IMR-90 (cell line): ENCODE results near the gene TAF1L. TPM values are rescaled to one million over a fixed set of nuclear protein-coding genes. Genes with fewer than 3 reads are reported as not detected.

Experiments used
- ATAC-seq: fragments of 200-7000 bp; cut with Tn5 transposase; 2 replicates; pipeline ENCODE4 v1.9.1; 2020; ENCODE audit warnings: low read depth, mild to moderate bottlenecking, moderate library complexity
- BruUV-seq: library from RNA; stranded (reverse); fragments of 400-500 nt; replicated peaks from 2 replicates; lab custom pipeline; 2021; lab: Mats Ljungman, UMichigan
- CTCF ChIA-PET: fragments of 300-600 bp; formaldehyde crosslinking; extraction: SDS; loops from one replicate; lab custom pipeline; 2021; ENCODE audit warnings: antibody characterized with exemption; lab: Yijun Ruan, JAX
- POLR2A ChIA-PET: fragments of 300-600 bp; sonication (Branson Sonifier 250); formaldehyde crosslinking; loops from one replicate; lab custom pipeline; 2022; ENCODE audit warnings: antibody characterized with exemption; ENCODE audit not compliant: unreplicated experiment; lab: Charles Lee
- DNase-seq: peaks from one replicate; pipeline ENCODE4 v3.0.0; 2013
- H2AFZ ChIP-seq: replicated peaks from 2 replicates; pipeline ENCODE3; 2013; ENCODE audit warnings: low read length, mild to moderate bottlenecking; ENCODE audit not compliant: poor library complexity
- H2AK5ac ChIP-seq: 2 replicates; pipeline ENCODE4 v1.6.1; 2013; ENCODE audit warnings: low read depth, low read length, inconsistent platforms
- H2AK9ac ChIP-seq: replicated peaks from 2 replicates; pipeline ENCODE3; 2013; ENCODE audit warnings: mild to moderate bottlenecking, low read depth, low read length, moderate library complexity; ENCODE audit not compliant: poor library complexity
- H2BK120ac ChIP-seq: 2 replicates; pipeline ENCODE4 v1.6.1; 2013; ENCODE audit warnings: low read depth, low read length, inconsistent platforms
- H2BK15ac ChIP-seq: 3 replicates; pipeline ENCODE4 v1.6.1; 2013; ENCODE audit warnings: low read depth, low read length, inconsistent platforms
- H2BK20ac ChIP-seq: 2 replicates; pipeline ENCODE4 v1.6.1; 2013; ENCODE audit warnings: low read depth, mild to moderate bottlenecking, inconsistent platforms, low read length, moderate library complexity
- H2BK5ac ChIP-seq: 2 replicates; pipeline ENCODE4 v1.6.1; 2013; ENCODE audit warnings: mild to moderate bottlenecking, low read depth, low read length, inconsistent platforms; ENCODE audit not compliant: poor library complexity, severe bottlenecking
- H3K14ac ChIP-seq: replicated peaks from 2 replicates; pipeline ENCODE4 v1.6.1; 2013; ENCODE audit warnings: low read depth, low read length, inconsistent platforms
- H3K18ac ChIP-seq: 2 replicates; pipeline ENCODE4 v1.6.1; 2013; ENCODE audit warnings: low read depth, low read length, control low read depth
- H3K23ac ChIP-seq: 2 replicates; pipeline ENCODE4 v1.6.1; 2013; ENCODE audit warnings: low read depth, low read length, inconsistent platforms
- H3K27ac ChIP-seq: 2 replicates; pipeline ENCODE4 v1.5.1; 2013; ENCODE audit warnings: mild to moderate bottlenecking, control low read depth, low read length; ENCODE audit not compliant: insufficient read depth
- H3K27me3 ChIP-seq: 2 replicates; pipeline ENCODE4 v1.6.1; 2013; ENCODE audit warnings: low read length; ENCODE audit not compliant: control insufficient read depth, insufficient read depth
- H3K36me3 ChIP-seq: 2 replicates; pipeline ENCODE4 v1.6.1; 2013; ENCODE audit warnings: low read length, mixed read lengths; ENCODE audit not compliant: control insufficient read depth, insufficient read depth
- H3K4ac ChIP-seq: 2 replicates; pipeline ENCODE4 v1.6.1; 2013; ENCODE audit warnings: low read depth, low read length, inconsistent platforms
- H3K4me1 ChIP-seq: 2 replicates; pipeline ENCODE4 v1.6.1; 2013; ENCODE audit warnings: low read length, mixed read lengths; ENCODE audit not compliant: control insufficient read depth, insufficient read depth
- H3K4me2 ChIP-seq: 2 replicates; pipeline ENCODE4 v1.6.1; 2013; ENCODE audit warnings: low read depth, mild to moderate bottlenecking, control low read depth, low read length, moderate library complexity
- H3K4me3 ChIP-seq: 2 replicates; pipeline ENCODE4 v1.5.1; 2013; ENCODE audit warnings: low read depth, mild to moderate bottlenecking, control low read depth, low read length, moderate library complexity; ENCODE audit not compliant: insufficient read depth
- H3K56ac ChIP-seq: 2 replicates; pipeline ENCODE4 v1.6.1; 2013; ENCODE audit warnings: low read length, inconsistent platforms; ENCODE audit not compliant: insufficient read depth; ENCODE audit errors: extremely low read depth
- H3K79me1 ChIP-seq, 2 experiments: 2 replicates each; pipeline ENCODE4 v1.6.1; 2013; ENCODE audit warnings: low read length in 2 of 2, inconsistent platforms in 1 of 2, low read depth in 1 of 2
- H3K9ac ChIP-seq: 2 replicates; pipeline ENCODE4 v1.6.1; 2013; ENCODE audit warnings: low read depth, low read length, control low read depth
- H3K9me1 ChIP-seq: 2 replicates; pipeline ENCODE4 v1.6.1; 2013; ENCODE audit warnings: low read length, inconsistent platforms; ENCODE audit not compliant: insufficient read depth
- H3K9me3 ChIP-seq: 2 replicates; pipeline ENCODE4 v1.6.1; 2013; ENCODE audit warnings: low read length; ENCODE audit not compliant: control insufficient read depth, insufficient read depth
- H4K20me1 ChIP-seq: 2 replicates; pipeline ENCODE4 v1.6.1; 2013; ENCODE audit warnings: low read length, inconsistent platforms; ENCODE audit not compliant: insufficient read depth
- H4K5ac ChIP-seq: 2 replicates; pipeline ENCODE4 v1.6.1; 2013; ENCODE audit warnings: mild to moderate bottlenecking, low read depth, low read length, control low read depth
- H4K8ac ChIP-seq, 2 experiments: 2 replicates each; pipeline ENCODE4 v1.6.1; 2013; ENCODE audit warnings: low read depth in 2 of 2, low read length in 2 of 2, control low read depth in 1 of 2, inconsistent platforms in 1 of 2
- H4K91ac ChIP-seq: 2 replicates; pipeline ENCODE4 v1.6.1; 2013; ENCODE audit warnings: low read depth, low read length, inconsistent platforms; ENCODE audit not compliant: insufficient read depth
- BHLHE40 ChIP-seq: fragments of 150-350 bp; IDR thresholded peaks from 2 replicates; pipeline ENCODE4 v1.6.1; 2016; ENCODE audit warnings: mild to moderate bottlenecking, low read depth, low read length
- CEBPB ChIP-seq: IDR thresholded peaks from 2 replicates; pipeline ENCODE4 v1.6.1; 2012; ENCODE audit warnings: low read depth, low read length, improper control_type of control experiment
- MAFK ChIP-seq: IDR thresholded peaks from 2 replicates; pipeline ENCODE4 v1.6.1; 2012; ENCODE audit warnings: low read depth, low read length, improper control_type of control experiment
- MAZ ChIP-seq: IDR thresholded peaks from 2 replicates; pipeline ENCODE4 v1.6.1; 2012; ENCODE audit warnings: low read depth, mild to moderate bottlenecking, low read length, improper control_type of control experiment, moderate library complexity, borderline replicate concordance
- NFE2L2 ChIP-seq: fragments of 150-350 bp; IDR thresholded peaks from 2 replicates; pipeline ENCODE4 v1.6.1; 2016; ENCODE audit warnings: low read depth, mild to moderate bottlenecking, low read length
- POLR2A ChIP-seq: IDR thresholded peaks from 2 replicates; pipeline ENCODE4 v1.6.1; 2012; ENCODE audit warnings: mild to moderate bottlenecking, low read depth, low read length
- RAD21 ChIP-seq: IDR thresholded peaks from 2 replicates; pipeline ENCODE4 v1.6.1; 2012; ENCODE audit warnings: low read length, improper control_type of control experiment
- RCOR1 ChIP-seq: IDR thresholded peaks from 2 replicates; pipeline ENCODE4 v1.6.1; 2012; ENCODE audit warnings: mild to moderate bottlenecking, low read length, improper control_type of control experiment; ENCODE audit not compliant: insufficient replicate concordance
- WGBS, 2 experiments: methylation state at CpG; one replicate each; pipeline versions ENCODE4 v1.1.5 to v1.1.7; 2013; ENCODE audit warnings: missing lambda C conversion rate in 2 of 2; ENCODE audit not compliant: insufficient read length in 1 of 2; ENCODE audit errors: extremely low coverage in 2 of 2; 5-methylcytosine and 5-hydroxymethylcytosine counted together
- dilution Hi-C: fragments of 300-500 bp; cut with HindIII; formaldehyde crosslinking; loops from one replicate; pipeline ENCODE4 v1.14.3; 2018; ENCODE audit warnings: low sequenced_read_pairs; ENCODE audit not compliant: unreplicated experiment
- in situ Hi-C: fragments of 300-500 bp; cut with MboI; formaldehyde crosslinking; loops from 3 replicates; pipeline ENCODE4 v1.14.3; 2019; ENCODE audit warnings: low sequenced_read_pairs, inconsistent platforms, mixed read lengths
- intact Hi-C: fragments of 100-400 bp; cut with micrococcal nuclease; formaldehyde crosslinking; loops from 2 replicates; pipeline ENCODE4 v1.10.0; 2022
- polyA plus RNA-seq, 3 experiments: library from polyadenylated mRNA; depleted of rRNA; stranded (reverse); fragments of >200 nt; gene quantifications; 2 replicates each; pipeline ENCODE4 v1.2.3, GENCODE V29; 2012; ENCODE audit warnings: low replicate concordance in 1 of 3
- total RNA-seq: library from RNA; depleted of rRNA; stranded (reverse); fragments of >200 nt; gene quantifications from 2 replicates; pipeline ENCODE4 v1.2.3, GENCODE V29; 2012
- TF ChIP-seq, protein P1 (sequence below): conservative IDR thresholded peaks from 2 replicates; pipeline ENCODE4 v1.5.1; 2012; ENCODE audit warnings: mild to moderate bottlenecking, low read depth, low read length, improper control_type of control experiment
- TF ChIP-seq, protein P2 (sequence below): fragments of 150-350 bp; IDR thresholded peaks from 2 replicates; pipeline ENCODE4 v1.6.1; 2016; ENCODE audit warnings: low read depth, mild to moderate bottlenecking, low read length, moderate library complexity, borderline replicate concordance
- TF ChIP-seq, protein P3 (sequence below): fragments of 150-350 bp; IDR thresholded peaks from 2 replicates; pipeline ENCODE4 v1.6.1; 2017; ENCODE audit warnings: mild to moderate bottlenecking, antibody characterized with exemption, low read length, low read depth

TAF1L gene
- total and polyA plus RNA-seq, 2 of the 4 experiments (the other 2 are of a cell fraction), result not detected

DNA sequence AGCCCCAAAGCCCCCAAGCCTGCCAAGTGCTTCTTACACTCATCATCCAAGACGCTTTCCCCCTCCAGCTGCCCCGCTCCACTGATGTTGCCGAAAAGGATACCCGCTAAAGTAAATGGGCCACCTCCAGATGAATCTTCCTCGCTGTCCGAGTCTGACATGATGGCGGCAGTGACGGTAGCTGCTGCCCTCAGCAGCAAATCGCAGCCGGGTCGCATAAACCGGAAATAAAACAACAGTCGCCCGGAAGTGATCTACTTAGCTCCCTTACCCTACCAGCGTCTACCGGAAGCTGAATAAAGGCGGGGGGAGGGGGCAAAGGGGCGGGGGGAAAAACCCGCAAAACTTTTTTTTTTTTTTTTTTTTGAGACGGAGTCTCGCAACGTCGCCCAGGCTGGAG lies at the start of gene TAF1L (continued):
- TF ChIP-seq, protein P1, sequence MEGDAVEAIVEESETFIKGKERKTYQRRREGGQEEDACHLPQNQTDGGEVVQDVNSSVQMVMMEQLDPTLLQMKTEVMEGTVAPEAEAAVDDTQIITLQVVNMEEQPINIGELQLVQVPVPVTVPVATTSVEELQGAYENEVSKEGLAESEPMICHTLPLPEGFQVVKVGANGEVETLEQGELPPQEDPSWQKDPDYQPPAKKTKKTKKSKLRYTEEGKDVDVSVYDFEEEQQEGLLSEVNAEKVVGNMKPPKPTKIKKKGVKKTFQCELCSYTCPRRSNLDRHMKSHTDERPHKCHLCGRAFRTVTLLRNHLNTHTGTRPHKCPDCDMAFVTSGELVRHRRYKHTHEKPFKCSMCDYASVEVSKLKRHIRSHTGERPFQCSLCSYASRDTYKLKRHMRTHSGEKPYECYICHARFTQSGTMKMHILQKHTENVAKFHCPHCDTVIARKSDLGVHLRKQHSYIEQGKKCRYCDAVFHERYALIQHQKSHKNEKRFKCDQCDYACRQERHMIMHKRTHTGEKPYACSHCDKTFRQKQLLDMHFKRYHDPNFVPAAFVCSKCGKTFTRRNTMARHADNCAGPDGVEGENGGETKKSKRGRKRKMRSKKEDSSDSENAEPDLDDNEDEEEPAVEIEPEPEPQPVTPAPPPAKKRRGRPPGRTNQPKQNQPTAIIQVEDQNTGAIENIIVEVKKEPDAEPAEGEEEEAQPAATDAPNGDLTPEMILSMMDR, result no peak
- TF ChIP-seq BHLHE40 (no peak), MAFK (no peak), CEBPB (no peak)

DNA sequence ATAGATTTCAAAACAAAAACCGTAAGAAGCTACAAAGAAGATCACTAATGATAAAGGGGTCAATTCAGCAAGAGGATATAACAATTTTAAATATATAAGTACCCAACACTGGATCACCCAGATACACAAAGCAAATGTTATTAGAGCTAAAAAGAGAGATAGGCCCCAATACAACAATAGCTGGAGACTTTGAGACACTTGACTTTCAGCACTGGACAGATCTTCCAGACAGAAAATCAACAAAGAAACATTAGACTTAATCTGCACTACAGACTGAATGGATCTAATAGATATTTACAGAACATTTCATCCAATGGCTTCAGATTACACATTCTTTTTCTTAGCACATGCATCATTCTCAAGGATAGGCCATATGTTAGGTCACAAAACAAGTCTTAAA lies 46.3 kb upstream of the TAF1L start:
- TF ChIP-seq, protein P2, sequence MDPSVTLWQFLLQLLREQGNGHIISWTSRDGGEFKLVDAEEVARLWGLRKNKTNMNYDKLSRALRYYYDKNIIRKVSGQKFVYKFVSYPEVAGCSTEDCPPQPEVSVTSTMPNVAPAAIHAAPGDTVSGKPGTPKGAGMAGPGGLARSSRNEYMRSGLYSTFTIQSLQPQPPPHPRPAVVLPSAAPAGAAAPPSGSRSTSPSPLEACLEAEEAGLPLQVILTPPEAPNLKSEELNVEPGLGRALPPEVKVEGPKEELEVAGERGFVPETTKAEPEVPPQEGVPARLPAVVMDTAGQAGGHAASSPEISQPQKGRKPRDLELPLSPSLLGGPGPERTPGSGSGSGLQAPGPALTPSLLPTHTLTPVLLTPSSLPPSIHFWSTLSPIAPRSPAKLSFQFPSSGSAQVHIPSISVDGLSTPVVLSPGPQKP, result no peak
- TF ChIP-seq MAZ (no peak), BHLHE40 (no peak), POLR2A (no peak), RAD21 (no peak), RCOR1 (no peak), NFE2L2 (no peak)
- TF ChIP-seq, protein P3, sequence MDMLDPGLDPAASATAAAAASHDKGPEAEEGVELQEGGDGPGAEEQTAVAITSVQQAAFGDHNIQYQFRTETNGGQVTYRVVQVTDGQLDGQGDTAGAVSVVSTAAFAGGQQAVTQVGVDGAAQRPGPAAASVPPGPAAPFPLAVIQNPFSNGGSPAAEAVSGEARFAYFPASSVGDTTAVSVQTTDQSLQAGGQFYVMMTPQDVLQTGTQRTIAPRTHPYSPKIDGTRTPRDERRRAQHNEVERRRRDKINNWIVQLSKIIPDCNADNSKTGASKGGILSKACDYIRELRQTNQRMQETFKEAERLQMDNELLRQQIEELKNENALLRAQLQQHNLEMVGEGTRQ, result no peak
- no peak overlapping the region for H3K9ac ChIP-seq
- no peak overlapping the region for H3K23ac ChIP-seq
- H3K9me1 ChIP-seq, result no peaks in the 10 kb centered on the region
- no peak overlapping the region for H3K4me2 ChIP-seq
- H4K20me1 ChIP-seq, result no peaks in the 10 kb centered on the region
- intact Hi-C loops, result no loop called here
- H3K4me3 ChIP-seq, result no peak overlapping the region
- H2BK20ac ChIP-seq, result no peak overlapping the region
- no peak overlapping the region for H2BK5ac ChIP-seq
- H2AK9ac ChIP-seq, result no peak overlapping the region
- no peak overlapping the region for H3K27ac ChIP-seq
- no peak overlapping the region for H3K4ac ChIP-seq
- no peak overlapping the region for H4K91ac ChIP-seq
- H3K56ac ChIP-seq, result no peak overlapping the region
- in situ Hi-C loops, result no loop called here
- no CpG with 5 or more reads among the region's 1 CpG for WGBS, 2 experiments
- H3K79me1 ChIP-seq, result no peaks in the 10 kb centered on the region
- no TSS peak for BruUV-seq
- no peaks in the 10 kb centered on the region for H3K36me3 ChIP-seq
- H2BK15ac ChIP-seq, result no peak overlapping the region
- H3K9me3 ChIP-seq, result no peaks in the 10 kb centered on the region
- H2AK5ac ChIP-seq, result no peak overlapping the region
- no peak overlapping the region for H2AFZ ChIP-seq
- no peak overlapping the region for H4K5ac ChIP-seq
- ChIA-PET CTCF (no interaction called here), POLR2A (no interaction called here)
- H3K4me1 ChIP-seq, result no peaks in the 10 kb centered on the region
- no peak for DNase-seq
- no peak overlapping the region for H3K14ac ChIP-seq
- H4K8ac ChIP-seq, result no peak overlapping the region
- no peak for ATAC-seq
- no peaks in the 10 kb centered on the region for H3K27me3 ChIP-seq
- dilution Hi-C loops, result no loop called here
- no peak overlapping the region for H3K18ac ChIP-seq
- no peak overlapping the region for H2BK120ac ChIP-seq
